22Rv1 (cell line): Measurements from ENCODE around the gene MYO9B.

Source experiments
- CTCF ChIP-seq: fragments of 450-650 bp; IDR thresholded peaks from 2 replicates; pipeline ENCODE4 v1.5.1; 2017; ENCODE audit warnings: mild to moderate bottlenecking
- ZFX ChIP-seq: fragments of 450-650 bp; IDR thresholded peaks from 2 replicates; pipeline ENCODE4 v1.6.1; 2017; ENCODE audit warnings: antibody characterized with exemption, borderline replicate concordance

- TF ChIP-seq CTCF = no peak
- no peak for TF ChIP-seq ZFX
These were observed 29.6 kb upstream of the MYO9B start for GRCh38 chr19:17045907-17046502.
